HepG2 (cell line): Measurements from ENCODE around the gene GINM1.

ENCODE experiments used
- ATF6 ChIP-seq: sonication (generic); formaldehyde crosslinking; conservative IDR thresholded peaks from 2 replicates; pipeline ENCODE4 v1.4.0; 2020; ENCODE audit warnings: missing genetic modification reagents
- CTCF ChIP-seq: sonication (generic); formaldehyde crosslinking; IDR thresholded peaks from 2 replicates; pipeline ENCODE4 v1.5.0; 2020; ENCODE audit warnings: mild to moderate bottlenecking, missing genetic modification reagents, moderate library complexity
- EZH2 ChIP-seq: conservative IDR thresholded peaks from 2 replicates; pipeline ENCODE4 v1.6.1; 2012; ENCODE audit warnings: mild to moderate bottlenecking, low read depth, low read length, moderate library complexity
- FOXK1 ChIP-seq: sonication (generic); formaldehyde crosslinking; IDR thresholded peaks from 2 replicates; pipeline ENCODE4 v1.4.0; 2020; ENCODE audit warnings: low read depth, missing genetic modification reagents, borderline replicate concordance
- MAFK ChIP-seq, 2 experiments: IDR thresholded peaks in 1 of 2; conservative IDR thresholded peaks in 1 of 2; 2 replicates each; pipeline ENCODE4 v1.6.1; 2011; ENCODE audit warnings: improper control_type of control experiment in 2 of 2, low read length in 2 of 2
- SIN3A ChIP-seq: IDR thresholded peaks from 2 replicates; pipeline ENCODE4 v1.6.1; 2011; ENCODE audit warnings: low read depth, mild to moderate bottlenecking, control low read depth, low read length, borderline replicate concordance
- TCF7L2 ChIP-seq: IDR thresholded peaks from 2 replicates; pipeline ENCODE4 v1.6.1; 2011; ENCODE audit warnings: mild to moderate bottlenecking, low read depth, low read length, moderate library complexity
- TOE1 ChIP-seq: sonication (generic); formaldehyde crosslinking; IDR thresholded peaks from 2 replicates; pipeline ENCODE4 v1.4.0; 2020; ENCODE audit warnings: mild to moderate bottlenecking, missing genetic modification reagents
- U2AF2 ChIP-seq: fragments of 200-400 bp; formaldehyde crosslinking; IDR thresholded peaks from 2 replicates; pipeline ENCODE4 v1.6.1; 2017; ENCODE audit warnings: low read depth, mild to moderate bottlenecking, low read length
- ZFP82 ChIP-seq: sonication (generic); formaldehyde crosslinking; IDR thresholded peaks from 2 replicates; pipeline ENCODE4 v1.5.1; 2020; ENCODE audit warnings: mild to moderate bottlenecking, missing genetic modification reagents, borderline replicate concordance
- ZNF10 ChIP-seq: sonication (generic); formaldehyde crosslinking; IDR thresholded peaks from 2 replicates; pipeline ENCODE4 v1.4.0; 2020; ENCODE audit warnings: mild to moderate bottlenecking, low read depth, missing genetic modification reagents, borderline replicate concordance
- ZNF746 ChIP-seq: sonication (generic); formaldehyde crosslinking; IDR thresholded peaks from 2 replicates; pipeline ENCODE4 v1.8.0; 2022; ENCODE audit warnings: mild to moderate bottlenecking, missing genetic modification reagents
- ZNF75D ChIP-seq: sonication (generic); formaldehyde crosslinking; IDR thresholded peaks from 2 replicates; pipeline ENCODE4 v1.8.1; 2023; ENCODE audit warnings: missing genetic modification reagents, mild to moderate bottlenecking, borderline replicate concordance

- TF ChIP-seq ZNF75D (CRISPR knock-in tag) (no peak), ZNF746 (no peak), ZNF10 (no peak), ZFP82 (no peak), EZH2 (no peak), ATF6 (CRISPR knock-in tag) (no peak), CTCF (CRISPR knock-in tag) (no peak), FOXK1 (no peak), SIN3A (no peak), U2AF2 (no peak), TCF7L2 (no peak), TOE1 (CRISPR knock-in tag) (no peak), MAFK (conservative IDR thresholded peaks at IDR 0.05 in 1 of 2, IDR thresholded peaks at IDR 0.05 in 1 of 2; ENCODE audit: low read length in 2 of 2) (no peak)
Observed at GRCh38 chr6:149541139-149541538, 25.0 kb upstream of the GINM1 start.
